ENCODE measurements around the gene GABARAP. TPM values are rescaled to one million over a fixed set of nuclear protein-coding genes. Genes with fewer than 3 reads are reported as not detected.

The GABARAP gene
- total and polyA plus RNA-seq, 2 of the 4 experiments (the other 2 are of a cell fraction) = 77.8 to 780 TPM

DNA sequence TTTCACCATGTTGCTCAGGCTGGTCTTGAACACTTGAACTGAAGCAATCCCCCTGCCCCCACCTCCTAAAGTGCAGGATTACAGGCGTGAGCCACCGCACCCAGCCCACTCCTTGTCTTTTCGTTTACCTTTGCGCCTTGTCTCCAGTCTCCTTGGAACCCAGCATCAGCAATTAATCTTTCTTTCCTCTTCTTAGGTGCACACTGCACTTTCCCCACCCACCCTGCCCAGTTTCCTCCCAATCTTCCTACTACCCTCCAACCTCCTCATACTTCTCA, 21.5 kb upstream of the GABARAP start:
- in situ Hi-C loops (cut with MboI; ENCODE audit: low sequenced_read_pairs) (no loop called here), intact Hi-C loops (cut with micrococcal nuclease) (no loop called here), dilution Hi-C loops (cut with HindIII; ENCODE audit: low sequenced_read_pairs, unreplicated experiment) (no loop called here)
- DNase-seq (no peak), ATAC-seq (ENCODE audit: low read depth) (no peak)
- no peak overlapping the region for H3K18ac ChIP-seq (ENCODE audit: low read depth, low read length)
- BruUV-seq (replicated peaks) = no TSS peak
- H3K9me3 ChIP-seq (ENCODE audit: control insufficient read depth, insufficient read depth, low read length) = no peaks in the 10 kb centered on the region
- TF ChIP-seq, protein P1, sequence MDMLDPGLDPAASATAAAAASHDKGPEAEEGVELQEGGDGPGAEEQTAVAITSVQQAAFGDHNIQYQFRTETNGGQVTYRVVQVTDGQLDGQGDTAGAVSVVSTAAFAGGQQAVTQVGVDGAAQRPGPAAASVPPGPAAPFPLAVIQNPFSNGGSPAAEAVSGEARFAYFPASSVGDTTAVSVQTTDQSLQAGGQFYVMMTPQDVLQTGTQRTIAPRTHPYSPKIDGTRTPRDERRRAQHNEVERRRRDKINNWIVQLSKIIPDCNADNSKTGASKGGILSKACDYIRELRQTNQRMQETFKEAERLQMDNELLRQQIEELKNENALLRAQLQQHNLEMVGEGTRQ (IDR thresholded peaks at IDR 0.05; ENCODE audit: low read depth, low read length) = no peak
- TF ChIP-seq, protein P2, sequence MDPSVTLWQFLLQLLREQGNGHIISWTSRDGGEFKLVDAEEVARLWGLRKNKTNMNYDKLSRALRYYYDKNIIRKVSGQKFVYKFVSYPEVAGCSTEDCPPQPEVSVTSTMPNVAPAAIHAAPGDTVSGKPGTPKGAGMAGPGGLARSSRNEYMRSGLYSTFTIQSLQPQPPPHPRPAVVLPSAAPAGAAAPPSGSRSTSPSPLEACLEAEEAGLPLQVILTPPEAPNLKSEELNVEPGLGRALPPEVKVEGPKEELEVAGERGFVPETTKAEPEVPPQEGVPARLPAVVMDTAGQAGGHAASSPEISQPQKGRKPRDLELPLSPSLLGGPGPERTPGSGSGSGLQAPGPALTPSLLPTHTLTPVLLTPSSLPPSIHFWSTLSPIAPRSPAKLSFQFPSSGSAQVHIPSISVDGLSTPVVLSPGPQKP (IDR thresholded peaks at IDR 0.05; ENCODE audit: borderline replicate concordance, low read depth, low read length) = no peak
- TF ChIP-seq FOS (IDR thresholded peaks at IDR 0.05; ENCODE audit: low read depth, low read length) (no peak), MXI1 (IDR thresholded peaks at IDR 0.05; ENCODE audit: borderline replicate concordance, low read depth, low read length) (no peak), CEBPB (IDR thresholded peaks at IDR 0.05; ENCODE audit: low read depth, low read length) (no peak), RFX5 (IDR thresholded peaks at IDR 0.05; ENCODE audit: low read depth, low read length) (no peak), NFE2L2 (IDR thresholded peaks at IDR 0.05; ENCODE audit: low read depth, low read length) (no peak), SMC3 (IDR thresholded peaks at IDR 0.05; ENCODE audit: low read depth, low read length) (no peak), MAFK (IDR thresholded peaks at IDR 0.05; ENCODE audit: low read depth, low read length) (no peak), BHLHE40 (IDR thresholded peaks at IDR 0.05; ENCODE audit: low read depth, low read length) (no peak), RAD21 (IDR thresholded peaks at IDR 0.05; ENCODE audit: low read length) (no peak), POLR2A (IDR thresholded peaks at IDR 0.05; ENCODE audit: low read depth, low read length) (no peak)
- H3K27ac ChIP-seq (ENCODE audit: insufficient read depth, low read length) = no peak overlapping the region
- H2BK5ac ChIP-seq (ENCODE audit: low read depth, low read length, poor library complexity, severe bottlenecking) = no peak overlapping the region
- CTCF ChIA-PET = interaction anchor here (1.3 to 1.6 kb wide), 2 partner anchors 17 to 32 kb away, joined by 5 to 7 read pairs; no protein-coding TSS in a partner anchor
- no peak overlapping the region for H3K56ac ChIP-seq (ENCODE audit: extremely low read depth, insufficient read depth, low read length)
- H3K4ac ChIP-seq (ENCODE audit: low read depth, low read length) = peak overlapping the region; percentile 77; the same call in 1 of the 2 replicates
- H4K20me1 ChIP-seq (ENCODE audit: insufficient read depth, low read length) = no peaks in the 10 kb centered on the region
- H3K36me3 ChIP-seq (ENCODE audit: control insufficient read depth, insufficient read depth, low read length) = peaks cover 10% of the 10 kb centered on the region
- H2AK5ac ChIP-seq (ENCODE audit: low read depth, low read length) = peak overlapping the region; percentile 81; the same call in 1 of the 2 replicates
- H3K27me3 ChIP-seq (ENCODE audit: control insufficient read depth, insufficient read depth, low read length) = peaks cover 13% of the 10 kb centered on the region; the same call in 1 of the 2 replicates
- H3K4me2 ChIP-seq (ENCODE audit: low read depth, low read length) = no peak overlapping the region
- no peak overlapping the region for H3K14ac ChIP-seq (replicated peaks; ENCODE audit: low read depth, low read length)
- no peaks in the 10 kb centered on the region for H3K79me1 ChIP-seq (ENCODE audit: low read depth in 1 of 2, low read length in 2 of 2)
- H2BK20ac ChIP-seq (ENCODE audit: low read depth, low read length) = peak overlapping the region; percentile 2; the same call in 1 of the 2 replicates
- no peak overlapping the region for H4K5ac ChIP-seq (ENCODE audit: low read depth, low read length)
- H4K91ac ChIP-seq (ENCODE audit: insufficient read depth, low read depth, low read length) = peak overlapping the region; percentile 79
- peaks cover 11% of the 10 kb centered on the region for H3K4me1 ChIP-seq (ENCODE audit: control insufficient read depth, insufficient read depth, low read length)
- POLR2A ChIA-PET (ENCODE audit: unreplicated experiment) = interaction anchor here (0.6 kb wide), 1 partner anchor 10 kb away, joined by 9 read pairs; no protein-coding TSS in a partner anchor
- H2AK9ac ChIP-seq (replicated peaks; ENCODE audit: low read depth, low read length, poor library complexity) = peak overlapping the region; percentile 45
- no peak overlapping the region for H3K9ac ChIP-seq (ENCODE audit: low read depth, low read length)
- 53% methylated on average over 4 of the region's 4 CpGs; no CpG with 5 or more reads in 1 of the 2 experiments for WGBS, 2 experiments (ENCODE audit: extremely low coverage in 2 of 2, insufficient read length in 1 of 2)
- no peak overlapping the region; the same call in 1 of the 2 replicates for H3K23ac ChIP-seq (ENCODE audit: low read depth, low read length)
- no peak overlapping the region for H2AFZ ChIP-seq (replicated peaks; ENCODE audit: low read length, poor library complexity)
- no peak overlapping the region for H2BK15ac ChIP-seq (ENCODE audit: low read depth, low read length)
- peaks cover 10% of the 10 kb centered on the region for H3K9me1 ChIP-seq (ENCODE audit: insufficient read depth, low read length)
- H4K8ac ChIP-seq (ENCODE audit: low read depth in 2 of 2, low read length in 2 of 2) = peak overlapping the region; percentile 78 to 98; a peak in 3 of 4 replicates
- peak overlapping the region; percentile 88; the same call in 1 of the 2 replicates for H2BK120ac ChIP-seq (ENCODE audit: low read depth, low read length)
- H3K4me3 ChIP-seq (ENCODE audit: insufficient read depth, low read depth, low read length) = no peak overlapping the region

Measured in IMR-90 (cell line).